Measurements from ENCODE around the gene OTOP3.

- TF ChIP-seq, protein P1, sequence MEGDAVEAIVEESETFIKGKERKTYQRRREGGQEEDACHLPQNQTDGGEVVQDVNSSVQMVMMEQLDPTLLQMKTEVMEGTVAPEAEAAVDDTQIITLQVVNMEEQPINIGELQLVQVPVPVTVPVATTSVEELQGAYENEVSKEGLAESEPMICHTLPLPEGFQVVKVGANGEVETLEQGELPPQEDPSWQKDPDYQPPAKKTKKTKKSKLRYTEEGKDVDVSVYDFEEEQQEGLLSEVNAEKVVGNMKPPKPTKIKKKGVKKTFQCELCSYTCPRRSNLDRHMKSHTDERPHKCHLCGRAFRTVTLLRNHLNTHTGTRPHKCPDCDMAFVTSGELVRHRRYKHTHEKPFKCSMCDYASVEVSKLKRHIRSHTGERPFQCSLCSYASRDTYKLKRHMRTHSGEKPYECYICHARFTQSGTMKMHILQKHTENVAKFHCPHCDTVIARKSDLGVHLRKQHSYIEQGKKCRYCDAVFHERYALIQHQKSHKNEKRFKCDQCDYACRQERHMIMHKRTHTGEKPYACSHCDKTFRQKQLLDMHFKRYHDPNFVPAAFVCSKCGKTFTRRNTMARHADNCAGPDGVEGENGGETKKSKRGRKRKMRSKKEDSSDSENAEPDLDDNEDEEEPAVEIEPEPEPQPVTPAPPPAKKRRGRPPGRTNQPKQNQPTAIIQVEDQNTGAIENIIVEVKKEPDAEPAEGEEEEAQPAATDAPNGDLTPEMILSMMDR (conservative IDR thresholded peaks at IDR 0.05 in 1 of 2, IDR thresholded peaks at IDR 0.05 in 1 of 2; ENCODE audit: low read depth in 1 of 2, low read length in 2 of 2), result no peak
- no peak for TF ChIP-seq EZH2 (IDR thresholded peaks at IDR 0.05; ENCODE audit: low read length, missing control alignments)
These were observed 32.7 kb downstream of the OTOP3 start for GRCh38 chr17:74968361-74968780.
